Muscle of leg (tissue), 11 donors: Measurements from ENCODE around the gene TAF3. TPM values are rescaled to one million over a fixed set of nuclear protein-coding genes. Genes with fewer than 3 reads are reported as not detected.
A peak's percentile ranks its signal among the peaks of the same experiment; 100 is the strongest.

Experiments used
- DNase-seq: peaks from one replicate; pipeline ENCODE4 v3.0.0; 2013
- H3K27ac ChIP-seq: one replicate; pipeline ENCODE4 v1.5.1; 2013; ENCODE audit warnings: mild to moderate bottlenecking, low read length, control low read depth
- H3K27me3 ChIP-seq: one replicate; pipeline ENCODE4 v1.6.1; 2013; ENCODE audit warnings: low read length; ENCODE audit not compliant: control insufficient read depth, insufficient read depth
- H3K36me3 ChIP-seq: one replicate; pipeline ENCODE4 v1.6.1; 2013; ENCODE audit warnings: low read length; ENCODE audit not compliant: control insufficient read depth, insufficient read depth
- H3K4me1 ChIP-seq: one replicate; pipeline ENCODE4 v1.6.1; 2013; ENCODE audit warnings: low read length; ENCODE audit not compliant: control insufficient read depth, insufficient read depth
- H3K4me3 ChIP-seq: one replicate; pipeline ENCODE4 v1.5.1; 2013; ENCODE audit warnings: low read length, control low read depth
- H3K9me3 ChIP-seq: replicated peaks from 2 replicates; pipeline ENCODE4 v1.6.1; 2013; ENCODE audit warnings: low read depth, low read length; ENCODE audit not compliant: control insufficient read depth
- WGBS: methylation state at CpG from one replicate; pipeline ENCODE4 v1.1.5; 2013; ENCODE audit warnings: missing lambda C conversion rate; ENCODE audit not compliant: insufficient coverage; 5-methylcytosine and 5-hydroxymethylcytosine counted together
- polyA plus RNA-seq, 8 donors: library from polyadenylated mRNA; unstranded; fragments of 120-200 nt; gene quantifications; one replicate each; pipeline versions ENCODE4 v1.2.1 to v1.2.3, GENCODE V29; 2013; ENCODE audit warnings: inconsistent platforms in 1 of 8, low replicate concordance in 1 of 8; ENCODE audit not compliant: insufficient read length in 8 of 8, insufficient read depth in 1 of 8
- total RNA-seq: library from RNA; stranded (reverse); fragments of 120-200 nt; gene quantifications from one replicate; pipeline ENCODE4 v1.2.4, GENCODE V29; 2013

Gene TAF3
- total and polyA plus RNA-seq, 9 donors: 2.0 to 7.4 (median 6.4) TPM

DNA sequence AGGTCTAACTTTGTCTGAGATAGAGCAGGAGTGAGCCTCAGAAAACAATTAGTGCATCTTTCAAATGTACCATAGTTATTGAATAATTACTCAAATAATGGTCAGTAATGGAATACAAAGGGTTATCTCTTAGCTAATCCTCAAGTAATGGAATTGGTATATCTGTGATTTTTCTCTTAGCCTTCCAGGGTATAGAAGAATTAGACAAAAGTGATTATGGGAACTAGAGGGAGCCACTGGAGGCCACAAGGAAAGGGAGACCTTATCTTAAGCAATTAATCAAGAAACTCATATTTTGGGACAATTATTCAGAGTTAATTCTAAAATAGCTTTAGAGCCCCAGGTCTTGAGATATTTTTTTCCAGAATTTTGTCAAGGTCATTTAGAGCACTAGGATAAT is 126.2 kb downstream of the TAF3 start:
- H3K9me3 ChIP-seq: peaks cover under 1% of the 10 kb centered on the region
- no peaks in the 10 kb centered on the region for H3K27me3 ChIP-seq
- peaks cover 2% of the 10 kb centered on the region for H3K36me3 ChIP-seq
- H3K27ac ChIP-seq: no peak overlapping the region
- no peak for DNase-seq
- H3K4me3 ChIP-seq: no peak overlapping the region
- H3K4me1 ChIP-seq: no peaks in the 10 kb centered on the region

DNA sequence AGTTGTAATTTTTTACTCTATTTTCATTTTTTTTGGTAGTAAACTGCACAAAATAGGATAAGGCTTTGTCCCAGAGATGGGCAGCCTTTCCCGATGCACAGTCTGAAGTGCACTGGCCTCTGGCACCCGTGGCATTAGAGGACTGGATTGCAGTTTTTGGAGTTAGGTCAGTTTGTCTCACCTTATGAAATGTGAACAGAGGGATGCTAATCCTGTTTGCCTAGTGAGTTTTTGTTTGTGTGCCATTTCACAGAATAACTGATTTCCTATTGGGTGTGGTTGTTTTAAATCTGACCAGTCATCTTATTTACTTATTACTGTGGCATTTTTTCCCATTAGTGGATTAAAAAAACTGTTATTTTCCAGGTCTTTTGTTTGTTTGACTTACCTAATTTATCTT is 126.7 kb downstream of the TAF3 start:
- H3K4me3 ChIP-seq: no peak overlapping the region
- no peak for DNase-seq
- H3K4me1 ChIP-seq: no peaks in the 10 kb centered on the region
- no peaks in the 10 kb centered on the region for H3K9me3 ChIP-seq
- 88% methylated on average over 2 of the region's 2 CpGs for whole genome bisulfite sequencing
- no peaks in the 10 kb centered on the region for H3K27me3 ChIP-seq
- H3K36me3 ChIP-seq: peaks cover 2% of the 10 kb centered on the region
- no peak overlapping the region for H3K27ac ChIP-seq

DNA sequence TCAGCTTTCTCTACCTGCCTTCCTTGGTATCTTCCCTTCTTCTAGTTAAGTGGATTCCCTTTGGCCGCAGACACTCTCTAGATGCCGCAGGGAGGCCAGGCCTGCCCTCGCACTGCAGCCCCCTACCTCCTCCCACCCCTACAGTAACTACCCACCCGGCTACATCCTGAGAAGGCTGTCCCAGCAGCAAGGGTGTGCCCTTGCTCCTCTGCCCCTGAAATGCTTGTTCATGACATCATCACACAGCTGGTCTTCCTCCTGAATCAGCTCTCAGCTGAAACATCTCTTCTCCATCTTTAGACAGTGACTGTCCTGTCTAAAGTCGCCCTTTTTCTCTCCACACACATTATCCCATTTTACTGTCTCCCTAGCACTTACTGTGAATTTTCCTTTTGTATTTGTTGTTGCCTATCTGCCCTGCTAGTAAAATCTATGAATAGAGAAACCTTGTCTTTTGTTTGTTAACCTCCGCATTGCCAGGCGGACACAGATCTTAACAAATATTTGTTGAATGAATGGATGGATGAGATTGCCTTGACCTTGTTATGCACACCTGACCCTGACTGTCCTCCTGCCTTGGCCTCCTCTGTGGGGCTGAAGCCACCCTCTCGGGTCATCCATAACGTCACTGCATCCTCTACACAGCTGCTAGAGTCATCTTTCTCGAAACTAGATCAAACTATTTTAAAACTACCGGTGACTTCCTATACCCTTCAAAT is 127.3 kb downstream of the TAF3 start:
- WGBS: 79% methylated on average over 7 of the region's 11 CpGs

DNA sequence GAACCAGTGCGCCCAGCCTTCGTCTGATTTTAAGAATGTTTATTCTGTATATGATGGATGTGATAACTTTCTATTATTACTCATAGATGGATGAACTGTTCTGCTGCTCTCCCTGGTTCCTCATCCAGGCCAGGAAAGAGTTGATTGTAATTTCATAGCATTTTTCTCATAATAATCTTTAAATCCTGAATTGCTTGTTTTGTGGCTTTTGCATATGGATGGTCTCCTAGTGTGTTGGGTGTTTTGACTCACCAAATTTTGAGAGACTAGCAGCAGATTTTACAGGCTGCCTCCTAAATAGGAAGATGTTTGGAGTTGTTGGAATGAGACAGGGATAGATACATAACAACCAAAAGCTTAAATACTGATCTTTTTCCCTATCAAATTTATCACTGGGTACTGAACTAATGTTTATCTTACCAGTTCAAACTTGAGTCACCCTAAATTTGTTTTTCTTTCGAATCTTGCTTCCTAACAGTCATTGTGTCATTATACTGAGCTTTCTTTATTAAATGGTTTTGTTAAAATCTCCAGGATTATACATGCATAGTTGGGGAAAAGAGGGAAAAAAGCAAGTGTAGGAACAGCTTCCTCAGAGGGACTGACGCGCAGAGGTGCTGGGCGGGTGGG is 130.2 kb downstream of the TAF3 start:
- Histone ChIP-seq H3K4me3 (no peak overlapping the region), H3K27me3 (no peaks in the 10 kb centered on the region), H3K9me3 (no peaks in the 10 kb centered on the region), H3K27ac (no peak overlapping the region), H3K36me3 (peaks cover 2% of the 10 kb centered on the region), H3K4me1 (no peaks in the 10 kb centered on the region)
- DNase-seq: no peak
- no CpG with 5 or more reads among the region's 6 CpGs for WGBS

More for the DNA sequence above, 127.3 kb downstream of the TAF3 start:
- DNase-seq: peak; percentile 5
- Histone ChIP-seq H3K4me3 (no peak overlapping the region), H3K9me3 (no peaks in the 10 kb centered on the region), H3K36me3 (peaks cover 2% of the 10 kb centered on the region), H3K4me1 (no peaks in the 10 kb centered on the region), H3K27me3 (no peaks in the 10 kb centered on the region), H3K27ac (no peak overlapping the region)

DNA sequence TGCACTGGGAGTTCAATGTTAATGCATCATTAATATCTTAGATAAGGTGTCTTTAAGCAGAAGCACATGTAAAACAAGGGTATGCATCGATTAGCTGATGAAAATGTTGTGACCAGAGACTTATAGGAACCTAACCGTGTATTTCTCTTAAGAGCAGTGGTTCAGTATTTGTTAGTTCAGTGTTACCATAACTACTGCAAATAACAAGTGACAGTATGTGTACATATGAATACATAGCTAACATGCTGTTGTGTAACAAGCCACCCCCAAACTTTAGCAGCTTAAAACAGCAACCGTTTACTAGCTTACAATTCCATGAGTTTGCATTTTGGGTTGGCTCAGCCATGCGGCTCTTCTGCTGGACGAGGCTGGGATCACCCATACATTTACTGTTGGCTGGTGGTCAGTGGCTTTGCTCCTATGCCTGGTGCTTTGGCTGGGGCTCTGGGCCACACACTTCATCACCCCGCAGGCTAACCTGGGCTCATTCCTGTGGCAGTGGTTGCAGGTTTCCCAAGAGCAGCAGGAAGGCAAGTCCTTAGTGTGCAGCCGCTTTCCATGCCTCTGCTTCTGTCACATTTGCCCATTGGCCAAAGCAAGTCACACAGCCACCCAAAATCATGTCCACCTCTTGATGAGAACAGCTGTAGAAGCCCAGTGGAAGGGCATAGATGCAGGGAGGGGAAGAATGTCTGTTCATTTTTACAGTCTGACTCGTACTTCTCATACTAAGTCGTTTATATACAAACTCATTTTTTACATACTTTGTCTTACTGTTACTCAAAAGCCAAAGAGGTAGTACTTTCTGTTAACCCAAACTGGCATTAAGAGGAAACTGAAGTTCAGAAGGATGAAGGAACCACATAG is 132.9 kb downstream of the TAF3 start:
- 96% methylated on average over 5 of the region's 9 CpGs for WGBS
- DNase-seq: no peak
- no peak overlapping the region for H3K27ac ChIP-seq

DNA sequence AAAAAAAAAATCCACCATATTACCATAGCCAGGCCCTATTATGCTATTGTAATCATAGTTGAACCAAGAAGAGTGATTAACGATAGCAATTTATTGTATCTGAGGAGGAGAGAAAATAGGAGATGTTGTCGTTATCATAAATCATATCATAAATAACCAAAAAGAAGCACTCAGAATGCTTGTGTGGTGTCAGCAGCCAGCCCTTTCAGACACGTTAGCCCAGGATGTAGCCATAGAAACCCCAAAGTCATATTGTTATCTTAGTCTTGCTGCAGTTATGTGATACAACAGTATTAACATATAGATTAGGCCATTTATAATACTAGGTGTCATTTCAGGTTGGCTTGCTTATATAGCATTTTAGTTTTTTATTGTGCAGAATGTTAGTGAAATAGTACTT is 134.0 kb downstream of the TAF3 start:
- H3K4me3 ChIP-seq: no peak overlapping the region
- WGBS: no CpG with 5 or more reads among the region's 3 CpGs
- H3K27me3 ChIP-seq: no peaks in the 10 kb centered on the region
- no peak overlapping the region for H3K27ac ChIP-seq
- H3K4me1 ChIP-seq: no peaks in the 10 kb centered on the region
- DNase-seq: no peak
- H3K36me3 ChIP-seq: peaks cover 2% of the 10 kb centered on the region
- no peaks in the 10 kb centered on the region for H3K9me3 ChIP-seq

More for the DNA sequence above, 132.9 kb downstream of the TAF3 start:
- no peaks in the 10 kb centered on the region for H3K27me3 ChIP-seq
- H3K4me3 ChIP-seq: no peak overlapping the region
- peaks cover 2% of the 10 kb centered on the region for H3K36me3 ChIP-seq
- no peaks in the 10 kb centered on the region for H3K4me1 ChIP-seq
- no peaks in the 10 kb centered on the region for H3K9me3 ChIP-seq

DNA sequence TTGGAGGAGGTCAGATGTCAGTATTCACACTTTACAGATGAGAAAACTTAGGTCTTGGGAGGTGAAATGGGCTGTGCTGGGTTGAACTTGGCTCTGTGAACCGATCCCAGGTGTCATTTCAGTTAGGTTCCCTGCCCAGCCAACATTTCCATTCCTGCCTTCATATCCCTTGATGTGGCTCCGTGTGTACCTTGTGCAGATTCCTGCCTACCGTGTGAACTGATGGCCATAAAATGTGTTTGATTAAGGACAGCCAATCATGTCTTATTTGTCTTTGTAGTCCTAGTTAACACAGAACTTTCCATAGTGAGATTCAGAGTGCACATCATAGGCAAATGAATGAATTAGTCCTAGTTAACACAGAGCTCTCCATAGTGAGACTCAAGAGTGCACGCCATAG is 135.1 kb downstream of the TAF3 start:
- no peak overlapping the region for H3K27ac ChIP-seq
- no peaks in the 10 kb centered on the region for H3K27me3 ChIP-seq
- H3K9me3 ChIP-seq: no peaks in the 10 kb centered on the region
- WGBS: no CpG with 5 or more reads among the region's 4 CpGs
- DNase-seq: no peak
- no peaks in the 10 kb centered on the region for H3K4me1 ChIP-seq
- H3K4me3 ChIP-seq: no peak overlapping the region
- no peaks in the 10 kb centered on the region for H3K36me3 ChIP-seq

DNA sequence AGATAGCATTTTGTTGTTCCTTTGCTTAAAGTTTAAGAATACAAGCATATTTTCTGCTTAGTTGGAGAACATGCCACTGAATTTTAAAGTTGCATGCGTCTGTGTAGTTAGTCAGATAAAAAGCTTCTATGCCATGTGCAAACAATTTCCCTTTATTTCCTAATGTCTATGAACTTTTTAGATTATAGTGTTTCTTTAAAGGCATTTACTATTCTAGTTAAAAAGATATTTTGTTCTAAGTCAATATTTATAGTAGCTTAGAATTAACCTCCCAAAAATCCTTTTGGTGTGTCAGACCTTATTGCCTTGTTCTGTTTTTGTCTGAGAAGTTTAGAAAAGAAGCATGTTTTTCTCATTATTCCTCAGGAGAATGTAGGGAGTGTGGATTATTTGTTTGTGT is 137.1 kb downstream of the TAF3 start:
- Histone ChIP-seq H3K27me3 (no peaks in the 10 kb centered on the region), H3K4me3 (no peak overlapping the region), H3K27ac (no peak overlapping the region), H3K36me3 (no peaks in the 10 kb centered on the region), H3K9me3 (no peaks in the 10 kb centered on the region), H3K4me1 (no peaks in the 10 kb centered on the region)
- no peak for DNase-seq
- no CpG with 5 or more reads among the region's 1 CpG for WGBS

DNA sequence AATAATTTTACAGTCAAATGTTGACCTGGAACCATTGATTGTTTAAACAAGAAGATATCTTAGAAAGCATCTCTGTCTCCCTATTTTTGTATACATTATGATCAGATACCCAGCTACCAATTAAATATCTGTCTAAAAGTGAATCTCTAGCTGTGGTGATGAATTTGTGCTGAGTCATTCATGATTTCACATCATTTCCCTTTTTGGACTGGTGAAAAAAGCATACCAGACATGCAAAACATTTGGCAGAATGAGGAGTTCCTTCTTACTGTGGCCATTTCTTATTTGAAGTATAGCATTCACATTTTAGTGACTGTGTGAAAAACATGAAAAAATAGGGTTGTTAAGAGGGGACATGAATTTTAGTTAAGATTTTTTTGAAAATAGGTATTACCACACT is 138.2 kb downstream of the TAF3 start:
- DNase-seq: peak; percentile 39
- no peaks in the 10 kb centered on the region for H3K9me3 ChIP-seq
- no peaks in the 10 kb centered on the region for H3K4me1 ChIP-seq
- H3K27ac ChIP-seq: no peak overlapping the region
- H3K4me3 ChIP-seq: no peak overlapping the region
- no peaks in the 10 kb centered on the region for H3K36me3 ChIP-seq
- H3K27me3 ChIP-seq: no peaks in the 10 kb centered on the region

DNA sequence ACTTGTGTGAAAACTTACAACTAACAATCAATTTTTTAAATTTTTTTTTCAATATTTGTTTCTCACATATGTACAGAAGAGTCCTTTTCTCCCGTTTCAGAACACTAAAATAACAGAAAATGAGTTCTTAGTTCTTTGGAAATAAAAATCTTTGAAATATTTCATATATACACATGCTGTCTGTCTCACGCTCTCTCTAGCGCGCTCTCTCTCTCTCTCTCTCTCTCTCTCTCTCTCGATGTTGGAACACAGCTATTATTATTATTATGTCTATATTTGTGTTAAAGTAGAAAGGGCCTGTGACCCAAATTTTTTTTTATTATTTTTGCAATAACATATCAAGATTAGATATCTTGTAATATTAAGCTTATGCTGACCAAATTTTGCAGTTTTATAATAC is 139.3 kb downstream of the TAF3 start:
- Histone ChIP-seq H3K36me3 (no peaks in the 10 kb centered on the region), H3K9me3 (no peaks in the 10 kb centered on the region), H3K4me1 (no peaks in the 10 kb centered on the region), H3K27ac (no peak overlapping the region), H3K27me3 (no peaks in the 10 kb centered on the region), H3K4me3 (no peak overlapping the region)
- no peak for DNase-seq
- no CpG with 5 or more reads among the region's 5 CpGs for WGBS
